Gastrocnemius medialis (tissue), 4 donors: ENCODE data around the gene SPDYE17.
"Not testable (repeated sequence)": the region's sequence is repeated elsewhere in the genome, so short reads cannot be mapped to it uniquely, and the experiment has no call there.

Source experiments
- POLR2A ChIP-seq, 2 donors: fragments of 450-650 bp; IDR thresholded peaks; one replicate each; pipeline ENCODE4 v1.6.1; 2017; ENCODE audit warnings: antibody characterized with exemption in 2 of 2, mild to moderate bottlenecking in 2 of 2, moderate library complexity in 2 of 2
- TF ChIP-seq, protein P1 (sequence below), 5 experiments: fragments of 450-650 bp in 3 of 5; fragments of 200-600 bp in 2 of 5; sonication (generic) in 2 of 5; IDR thresholded peaks in 4 of 5; conservative IDR thresholded peaks in 1 of 5; 1 replicate in 4 of 5; 2 replicates in 1 of 5; pipeline ENCODE4 v1.5.1; 2016 to 2019; ENCODE audit warnings: antibody characterized with exemption in 5 of 5, mild to moderate bottlenecking in 3 of 5, moderate library complexity in 3 of 5

- TF ChIP-seq, protein P1, sequence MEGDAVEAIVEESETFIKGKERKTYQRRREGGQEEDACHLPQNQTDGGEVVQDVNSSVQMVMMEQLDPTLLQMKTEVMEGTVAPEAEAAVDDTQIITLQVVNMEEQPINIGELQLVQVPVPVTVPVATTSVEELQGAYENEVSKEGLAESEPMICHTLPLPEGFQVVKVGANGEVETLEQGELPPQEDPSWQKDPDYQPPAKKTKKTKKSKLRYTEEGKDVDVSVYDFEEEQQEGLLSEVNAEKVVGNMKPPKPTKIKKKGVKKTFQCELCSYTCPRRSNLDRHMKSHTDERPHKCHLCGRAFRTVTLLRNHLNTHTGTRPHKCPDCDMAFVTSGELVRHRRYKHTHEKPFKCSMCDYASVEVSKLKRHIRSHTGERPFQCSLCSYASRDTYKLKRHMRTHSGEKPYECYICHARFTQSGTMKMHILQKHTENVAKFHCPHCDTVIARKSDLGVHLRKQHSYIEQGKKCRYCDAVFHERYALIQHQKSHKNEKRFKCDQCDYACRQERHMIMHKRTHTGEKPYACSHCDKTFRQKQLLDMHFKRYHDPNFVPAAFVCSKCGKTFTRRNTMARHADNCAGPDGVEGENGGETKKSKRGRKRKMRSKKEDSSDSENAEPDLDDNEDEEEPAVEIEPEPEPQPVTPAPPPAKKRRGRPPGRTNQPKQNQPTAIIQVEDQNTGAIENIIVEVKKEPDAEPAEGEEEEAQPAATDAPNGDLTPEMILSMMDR (IDR thresholded peaks at IDR 0.05 in 4 of 5, conservative IDR thresholded peaks at IDR 0.05 in 1 of 5), result not testable (repeated sequence)
- TF ChIP-seq POLR2A (IDR thresholded peaks at IDR 0.05), result not testable (repeated sequence)
These were observed 33.3 kb downstream of the SPDYE17 start for GRCh38 chr7:76998764-76999450.
